Measurements from ENCODE around the gene TYK2. TPM values are rescaled to one million over a fixed set of nuclear protein-coding genes. Genes with fewer than 3 reads are reported as not detected.

Gene TYK2
- total and polyA plus RNA-seq, 4 donors: 47.9 to 63.1 (median 59.6) TPM

GRCh38 chr19:10428996-10429381 is 48.6 kb upstream of the TYK2 start:
- Histone ChIP-seq H3K4me3 (ENCODE audit: low read depth in 1 of 3, low read length in 3 of 3) (no peak overlapping the region), H3K9ac (ENCODE audit: low read depth in 1 of 2, low read length in 2 of 2) (no peak overlapping the region), H3K36me3 (ENCODE audit: control insufficient read depth in 4 of 4, insufficient read depth in 3 of 4, low read depth in 1 of 4, low read length in 3 of 4) (no peaks in the 10 kb centered on the region), H3K9me3 (ENCODE audit: control insufficient read depth in 4 of 4, low read length in 3 of 4) (no peaks in the 10 kb centered on the region), H3K27ac (ENCODE audit: low read depth in 1 of 2, low read length in 2 of 2) (no peak overlapping the region), H3K4me1 (ENCODE audit: control insufficient read depth in 4 of 4, insufficient read depth in 4 of 4, low read length in 3 of 4) (peaks cover 7 to 18% (median 13%) of the 10 kb centered on the region in 4 donors), H3K27me3 (ENCODE audit: control insufficient read depth in 4 of 4, insufficient read depth in 4 of 4, low read length in 3 of 4) (peaks cover 0 to 5% (median 2%) of the 10 kb centered on the region in 4 donors)
- DNase-seq (ENCODE audit: low spot score): no peak
- WGBS: 74% methylated on average over 5 of the region's 5 CpGs
- TF ChIP-seq TAF1 (conservative IDR thresholded peaks at IDR 0.05) (no peak), GABPA (IDR thresholded peaks at IDR 0.05 in 1 of 2, conservative IDR thresholded peaks at IDR 0.05 in 1 of 2) (no peak), EGR1 (IDR thresholded peaks at IDR 0.05; ENCODE audit: low read depth in 2 of 2) (no peak), FOXA1 (IDR thresholded peaks at IDR 0.05) (no peak)

GRCh38 chr19:10427169-10427568 is 46.8 kb upstream of the TYK2 start:
- H3K9ac ChIP-seq (ENCODE audit: low read depth in 1 of 2, low read length in 2 of 2): no peak overlapping the region
- H3K4me3 ChIP-seq (ENCODE audit: low read depth in 1 of 3, low read length in 3 of 3): no peak overlapping the region
- H3K27ac ChIP-seq (ENCODE audit: low read depth in 1 of 2, low read length in 2 of 2): no peak overlapping the region
- H3K9me3 ChIP-seq (ENCODE audit: control insufficient read depth in 4 of 4, low read length in 3 of 4): no peaks in the 10 kb centered on the region
- DNase-seq (ENCODE audit: low spot score): no peak
- H3K27me3 ChIP-seq (ENCODE audit: control insufficient read depth in 4 of 4, insufficient read depth in 4 of 4, low read length in 3 of 4): peaks cover 0 to 5% (median 2%) of the 10 kb centered on the region in 4 donors
- no peaks in the 10 kb centered on the region for H3K36me3 ChIP-seq (ENCODE audit: control insufficient read depth in 4 of 4, insufficient read depth in 3 of 4, low read depth in 1 of 4, low read length in 3 of 4)
- WGBS: 90% methylated on average over 6 of the region's 6 CpGs
- TF ChIP-seq CTCF (IDR thresholded peaks at IDR 0.05; ENCODE audit: low read depth, low read length, missing input control): no peak
- no peak for TF ChIP-seq EGR1 (IDR thresholded peaks at IDR 0.05; ENCODE audit: low read depth in 2 of 2)
- no peak for TF ChIP-seq FOXA2 (IDR thresholded peaks at IDR 0.05)
- TF ChIP-seq REST (IDR thresholded peaks at IDR 0.05): no peak
- no peak for TF ChIP-seq RAD21 (IDR thresholded peaks at IDR 0.05)
- no peak for TF ChIP-seq JUND (IDR thresholded peaks at IDR 0.05)
- TF ChIP-seq SP1 (IDR thresholded peaks at IDR 0.05): no peak
- TF ChIP-seq ZBTB33 (IDR thresholded peaks at IDR 0.05): no peak
- peaks cover 7 to 17% (median 11%) of the 10 kb centered on the region in 4 donors for H3K4me1 ChIP-seq (ENCODE audit: control insufficient read depth in 4 of 4, insufficient read depth in 4 of 4, low read length in 3 of 4)

All from liver (tissue), 9 donors.